WTC11 (cell line): ENCODE measurements around the gene TDRD9. TPM values are rescaled to one million over a fixed set of nuclear protein-coding genes. Genes with fewer than 3 reads are reported as not detected.

ENCODE experiments used
- ATAC-seq: fragments of 200-7000 bp; cut with Tn5 transposase; 2 replicates; pipeline ENCODE4 v1.10.0; 2021; ENCODE audit warnings: mild to moderate bottlenecking, moderate library complexity
- CTCF ChIA-PET: fragments of 300-600 bp; sonication (Branson Sonifier 250); formaldehyde crosslinking; loops from one replicate; lab custom pipeline; 2021; ENCODE audit warnings: antibody characterized with exemption; lab: Charles Lee
- POLR2A ChIA-PET: fragments of 350-600 bp; sonication (Branson Sonifier 250); formaldehyde crosslinking; loops from one replicate; lab custom pipeline; 2021; ENCODE audit warnings: antibody characterized with exemption; lab: Charles Lee
- DNase-seq: peaks from one replicate; pipeline ENCODE4 v3.0.0; 2021; ENCODE audit warnings: low spot score
- H3K27ac Mint-ChIP-seq: 2 replicates; pipeline ENCODE4 v1.8.0; 2021; ENCODE audit warnings: mixed read lengths
- H3K27me3 Mint-ChIP-seq: 2 replicates; pipeline ENCODE4 v1.8.0; 2021; ENCODE audit warnings: low read depth, mild to moderate bottlenecking, moderate library complexity, mixed read lengths
- H3K36me3 Mint-ChIP-seq: 2 replicates; pipeline ENCODE4 v1.8.0; 2021; ENCODE audit warnings: mixed read lengths
- H3K4me1 Mint-ChIP-seq: 2 replicates; pipeline ENCODE4 v1.8.0; 2022; ENCODE audit warnings: mixed read lengths
- H3K4me3 Mint-ChIP-seq: 2 replicates; pipeline ENCODE4 v1.8.0; 2021; ENCODE audit warnings: mild to moderate bottlenecking, moderate library complexity, mixed read lengths
- H3K9me3 Mint-ChIP-seq: 2 replicates; pipeline ENCODE4 v1.8.0; 2021; ENCODE audit warnings: mixed read lengths
- ESRRA ChIP-seq: sonication (generic); formaldehyde crosslinking; IDR thresholded peaks from 2 replicates; pipeline ENCODE4 v1.8.1; 2022; ENCODE audit warnings: mild to moderate bottlenecking, missing genetic modification reagents, borderline replicate concordance
- HMGA2 ChIP-seq: fragments of 250-450 bp; sonication (Bioruptor Pico); IDR thresholded peaks from 2 replicates; pipeline ENCODE4 v1.4.0; 2021; ENCODE audit warnings: mild to moderate bottlenecking, moderate library complexity
- IRF2 ChIP-seq: sonication (generic); formaldehyde crosslinking; IDR thresholded peaks from 2 replicates; pipeline ENCODE4 v1.8.0; 2022; ENCODE audit warnings: low read depth, missing genetic modification reagents, borderline replicate concordance
- JUN ChIP-seq: sonication (generic); formaldehyde crosslinking; IDR thresholded peaks from 2 replicates; pipeline ENCODE4 v1.8.0; 2023; ENCODE audit warnings: mild to moderate bottlenecking, missing genetic modification reagents
- NFE2L1 ChIP-seq: sonication (generic); formaldehyde crosslinking; IDR thresholded peaks from 2 replicates; pipeline ENCODE4 v1.8.1; 2023; ENCODE audit warnings: missing genetic modification reagents
- RELA ChIP-seq: sonication (generic); formaldehyde crosslinking; IDR thresholded peaks from 2 replicates; pipeline ENCODE4 v1.8.1; 2022; ENCODE audit warnings: missing genetic modification reagents, mild to moderate bottlenecking, borderline replicate concordance
- TCF7 ChIP-seq: sonication (generic); formaldehyde crosslinking; IDR thresholded peaks from 2 replicates; pipeline ENCODE4 v1.8.0; 2022; ENCODE audit warnings: mild to moderate bottlenecking, low read depth, missing genetic modification reagents, moderate library complexity
- ZNF121 ChIP-seq: sonication (generic); formaldehyde crosslinking; IDR thresholded peaks from 2 replicates; pipeline ENCODE4 v1.8.0; 2023; ENCODE audit warnings: missing genetic modification reagents
- ZNF263 ChIP-seq: sonication (generic); formaldehyde crosslinking; IDR thresholded peaks from 2 replicates; pipeline ENCODE4 v1.8.1; 2022; ENCODE audit warnings: low read depth, mild to moderate bottlenecking, moderate library complexity, missing genetic modification reagents
- ZNF671 ChIP-seq: fragments of 250-450 bp; sonication (Bioruptor Pico); IDR thresholded peaks from 2 replicates; pipeline ENCODE4 v1.8.0; 2021; ENCODE audit warnings: mild to moderate bottlenecking
- total RNA-seq: library from RNA; stranded (reverse); gene quantifications from 3 replicates; pipeline ENCODE4 v1.2.3, GENCODE V29; 2021
- TF ChIP-seq, protein P1 (sequence below): sonication (generic); formaldehyde crosslinking; IDR thresholded peaks from 2 replicates; pipeline ENCODE4 v1.8.0; 2023; ENCODE audit warnings: missing genetic modification reagents
- TF ChIP-seq, protein P2 (sequence below): sonication (generic); formaldehyde crosslinking; IDR thresholded peaks from 2 replicates; pipeline ENCODE4 v1.8.0; 2022; ENCODE audit warnings: mild to moderate bottlenecking, missing genetic modification reagents
- TF ChIP-seq, protein P3 (sequence below): sonication (generic); formaldehyde crosslinking; IDR thresholded peaks from 2 replicates; pipeline ENCODE4 v1.8.0; 2022; ENCODE audit warnings: mild to moderate bottlenecking, missing genetic modification reagents
- TF ChIP-seq, protein P4 (sequence below): sonication (generic); formaldehyde crosslinking; conservative IDR thresholded peaks from 2 replicates; pipeline ENCODE4 v1.8.1; 2022; ENCODE audit warnings: mild to moderate bottlenecking, missing genetic modification reagents
- TF ChIP-seq, protein P5 (sequence below): sonication (generic); formaldehyde crosslinking; IDR thresholded peaks from 2 replicates; pipeline ENCODE4 v1.8.1; 2022; ENCODE audit warnings: low read depth, missing genetic modification reagents, borderline replicate concordance
- TF ChIP-seq, protein P6 (sequence below): sonication (generic); formaldehyde crosslinking; IDR thresholded peaks from 2 replicates; pipeline ENCODE4 v1.8.1; 2023; ENCODE audit warnings: mild to moderate bottlenecking, missing genetic modification reagents
- TF ChIP-seq, protein P7 (sequence below): sonication (generic); formaldehyde crosslinking; IDR thresholded peaks from 2 replicates; pipeline ENCODE4 v1.8.1; 2022; ENCODE audit warnings: low read depth, mild to moderate bottlenecking, moderate library complexity, missing genetic modification reagents, borderline replicate concordance
- TF ChIP-seq, protein P8 (sequence below): sonication (generic); formaldehyde crosslinking; IDR thresholded peaks from 2 replicates; pipeline ENCODE4 v1.8.1; 2022; ENCODE audit warnings: mild to moderate bottlenecking, moderate library complexity, missing genetic modification reagents
- TF ChIP-seq, protein P9 (sequence below): sonication (generic); formaldehyde crosslinking; IDR thresholded peaks from 2 replicates; pipeline ENCODE4 v1.8.0; 2023; ENCODE audit warnings: missing genetic modification reagents, mild to moderate bottlenecking, borderline replicate concordance

The TDRD9 gene
- total RNA-seq, 1 experiment from 2014 or later: 0.17 TPM

DNA sequence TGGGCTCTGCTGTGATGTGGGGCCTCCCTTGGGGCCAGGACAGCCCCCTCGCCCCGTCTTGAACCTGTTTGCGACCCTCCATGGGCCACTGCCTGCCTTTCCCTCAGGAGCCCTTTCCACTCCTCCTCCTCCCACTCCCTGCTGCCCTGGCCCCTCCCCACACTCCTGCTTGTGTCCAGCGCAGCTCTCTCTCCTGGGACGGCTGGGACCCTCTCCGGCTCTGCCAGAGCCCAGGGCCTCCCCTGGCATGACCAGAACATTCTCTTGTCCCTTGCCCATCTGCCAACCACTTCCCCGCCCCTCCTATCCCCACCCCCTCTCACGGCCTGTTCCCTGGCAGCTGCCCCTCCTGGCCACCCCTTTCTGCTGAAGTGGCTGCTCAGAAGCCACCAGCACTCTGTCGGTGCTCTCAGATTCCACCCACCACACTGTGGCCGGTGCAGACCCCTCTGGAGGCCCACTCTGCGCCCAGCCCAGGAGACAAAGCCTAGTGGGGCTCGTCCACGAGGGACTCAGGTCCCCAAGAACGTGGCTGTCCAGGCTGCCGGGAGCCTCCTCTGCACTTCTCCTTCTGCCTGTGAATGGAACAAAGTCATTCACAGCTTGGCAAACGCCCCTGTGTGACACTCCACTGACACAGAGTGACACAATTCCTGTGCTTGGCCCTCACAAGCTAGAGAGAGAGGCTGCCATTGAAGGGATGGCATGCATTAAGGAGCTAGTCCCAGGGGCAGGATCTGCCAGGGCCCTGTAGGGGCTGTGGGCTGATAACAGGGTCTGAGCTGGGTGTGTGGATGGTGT is 158.6 kb downstream of the TDRD9 start:
- Mint-ChIP-seq H3K4me1 (0 out of 2 replicates have a peak, but pooled peaks cover 4% of the 10 kb centered on the region), H3K9me3 (no peaks in the 10 kb centered on the region), H3K36me3 (no peaks in the 10 kb centered on the region), H3K27me3 (no peaks in the 10 kb centered on the region)
- POLR2A ChIA-PET: no interaction called here
- DNase-seq (peak; percentile 12), ATAC-seq (no peak)
- TF ChIP-seq ZNF121 (CRISPR knock-in tag): no peak
- TF ChIP-seq ZNF671: no peak
- TF ChIP-seq ESRRA (CRISPR knock-in tag): no peak
- TF ChIP-seq, protein P1, sequence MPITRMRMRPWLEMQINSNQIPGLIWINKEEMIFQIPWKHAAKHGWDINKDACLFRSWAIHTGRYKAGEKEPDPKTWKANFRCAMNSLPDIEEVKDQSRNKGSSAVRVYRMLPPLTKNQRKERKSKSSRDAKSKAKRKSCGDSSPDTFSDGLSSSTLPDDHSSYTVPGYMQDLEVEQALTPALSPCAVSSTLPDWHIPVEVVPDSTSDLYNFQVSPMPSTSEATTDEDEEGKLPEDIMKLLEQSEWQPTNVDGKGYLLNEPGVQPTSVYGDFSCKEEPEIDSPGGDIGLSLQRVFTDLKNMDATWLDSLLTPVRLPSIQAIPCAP: no peak
- TF ChIP-seq, protein P2, sequence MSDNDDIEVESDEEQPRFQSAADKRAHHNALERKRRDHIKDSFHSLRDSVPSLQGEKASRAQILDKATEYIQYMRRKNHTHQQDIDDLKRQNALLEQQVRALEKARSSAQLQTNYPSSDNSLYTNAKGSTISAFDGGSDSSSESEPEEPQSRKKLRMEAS (CRISPR knock-in tag): no peak
- TF ChIP-seq, protein P3, sequence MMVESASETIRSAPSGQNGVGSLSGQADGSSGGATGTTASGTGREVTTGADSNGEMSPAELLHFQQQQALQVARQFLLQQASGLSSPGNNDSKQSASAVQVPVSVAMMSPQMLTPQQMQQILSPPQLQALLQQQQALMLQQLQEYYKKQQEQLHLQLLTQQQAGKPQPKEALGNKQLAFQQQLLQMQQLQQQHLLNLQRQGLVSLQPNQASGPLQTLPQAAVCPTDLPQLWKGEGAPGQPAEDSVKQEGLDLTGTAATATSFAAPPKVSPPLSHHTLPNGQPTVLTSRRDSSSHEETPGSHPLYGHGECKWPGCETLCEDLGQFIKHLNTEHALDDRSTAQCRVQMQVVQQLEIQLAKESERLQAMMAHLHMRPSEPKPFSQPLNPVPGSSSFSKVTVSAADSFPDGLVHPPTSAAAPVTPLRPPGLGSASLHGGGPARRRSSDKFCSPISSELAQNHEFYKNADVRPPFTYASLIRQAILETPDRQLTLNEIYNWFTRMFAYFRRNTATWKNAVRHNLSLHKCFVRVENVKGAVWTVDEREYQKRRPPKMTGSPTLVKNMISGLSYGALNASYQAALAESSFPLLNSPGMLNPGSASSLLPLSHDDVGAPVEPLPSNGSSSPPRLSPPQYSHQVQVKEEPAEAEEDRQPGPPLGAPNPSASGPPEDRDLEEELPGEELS (CRISPR knock-in tag): no peak
- no peak for TF ChIP-seq HMGA2
- TF ChIP-seq, protein P4, sequence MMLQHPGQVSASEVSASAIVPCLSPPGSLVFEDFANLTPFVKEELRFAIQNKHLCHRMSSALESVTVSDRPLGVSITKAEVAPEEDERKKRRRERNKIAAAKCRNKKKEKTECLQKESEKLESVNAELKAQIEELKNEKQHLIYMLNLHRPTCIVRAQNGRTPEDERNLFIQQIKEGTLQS (CRISPR knock-in tag): no peak
- TF ChIP-seq, protein P5, sequence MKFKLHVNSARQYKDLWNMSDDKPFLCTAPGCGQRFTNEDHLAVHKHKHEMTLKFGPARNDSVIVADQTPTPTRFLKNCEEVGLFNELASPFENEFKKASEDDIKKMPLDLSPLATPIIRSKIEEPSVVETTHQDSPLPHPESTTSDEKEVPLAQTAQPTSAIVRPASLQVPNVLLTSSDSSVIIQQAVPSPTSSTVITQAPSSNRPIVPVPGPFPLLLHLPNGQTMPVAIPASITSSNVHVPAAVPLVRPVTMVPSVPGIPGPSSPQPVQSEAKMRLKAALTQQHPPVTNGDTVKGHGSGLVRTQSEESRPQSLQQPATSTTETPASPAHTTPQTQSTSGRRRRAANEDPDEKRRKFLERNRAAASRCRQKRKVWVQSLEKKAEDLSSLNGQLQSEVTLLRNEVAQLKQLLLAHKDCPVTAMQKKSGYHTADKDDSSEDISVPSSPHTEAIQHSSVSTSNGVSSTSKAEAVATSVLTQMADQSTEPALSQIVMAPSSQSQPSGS (CRISPR knock-in tag): no peak
- TF ChIP-seq, protein P6, sequence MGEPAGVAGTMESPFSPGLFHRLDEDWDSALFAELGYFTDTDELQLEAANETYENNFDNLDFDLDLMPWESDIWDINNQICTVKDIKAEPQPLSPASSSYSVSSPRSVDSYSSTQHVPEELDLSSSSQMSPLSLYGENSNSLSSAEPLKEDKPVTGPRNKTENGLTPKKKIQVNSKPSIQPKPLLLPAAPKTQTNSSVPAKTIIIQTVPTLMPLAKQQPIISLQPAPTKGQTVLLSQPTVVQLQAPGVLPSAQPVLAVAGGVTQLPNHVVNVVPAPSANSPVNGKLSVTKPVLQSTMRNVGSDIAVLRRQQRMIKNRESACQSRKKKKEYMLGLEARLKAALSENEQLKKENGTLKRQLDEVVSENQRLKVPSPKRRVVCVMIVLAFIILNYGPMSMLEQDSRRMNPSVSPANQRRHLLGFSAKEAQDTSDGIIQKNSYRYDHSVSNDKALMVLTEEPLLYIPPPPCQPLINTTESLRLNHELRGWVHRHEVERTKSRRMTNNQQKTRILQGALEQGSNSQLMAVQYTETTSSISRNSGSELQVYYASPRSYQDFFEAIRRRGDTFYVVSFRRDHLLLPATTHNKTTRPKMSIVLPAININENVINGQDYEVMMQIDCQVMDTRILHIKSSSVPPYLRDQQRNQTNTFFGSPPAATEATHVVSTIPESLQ: no peak
- TF ChIP-seq, protein P7, sequence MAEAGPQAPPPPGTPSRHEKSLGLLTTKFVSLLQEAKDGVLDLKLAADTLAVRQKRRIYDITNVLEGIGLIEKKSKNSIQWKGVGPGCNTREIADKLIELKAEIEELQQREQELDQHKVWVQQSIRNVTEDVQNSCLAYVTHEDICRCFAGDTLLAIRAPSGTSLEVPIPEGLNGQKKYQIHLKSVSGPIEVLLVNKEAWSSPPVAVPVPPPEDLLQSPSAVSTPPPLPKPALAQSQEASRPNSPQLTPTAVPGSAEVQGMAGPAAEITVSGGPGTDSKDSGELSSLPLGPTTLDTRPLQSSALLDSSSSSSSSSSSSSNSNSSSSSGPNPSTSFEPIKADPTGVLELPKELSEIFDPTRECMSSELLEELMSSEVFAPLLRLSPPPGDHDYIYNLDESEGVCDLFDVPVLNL (CRISPR knock-in tag): no peak
- TF ChIP-seq ZNF263 (CRISPR knock-in tag): no peak
- TF ChIP-seq, all 79 proteins: peak for 0
- CTCF ChIA-PET: interaction anchor here (0.6 to 5.5 kb wide), 5 partner anchors 9 to 487 kb away, joined by 3 to 52 read pairs (median 6); no protein-coding TSS in a partner anchor
- Mint-ChIP-seq H3K27ac (0 out of 2 replicates have a peak overlapping the region, but pooled peaks have one; percentile 41), H3K4me3 (no peak overlapping the region; the same call in 1 of the 2 replicates)

DNA sequence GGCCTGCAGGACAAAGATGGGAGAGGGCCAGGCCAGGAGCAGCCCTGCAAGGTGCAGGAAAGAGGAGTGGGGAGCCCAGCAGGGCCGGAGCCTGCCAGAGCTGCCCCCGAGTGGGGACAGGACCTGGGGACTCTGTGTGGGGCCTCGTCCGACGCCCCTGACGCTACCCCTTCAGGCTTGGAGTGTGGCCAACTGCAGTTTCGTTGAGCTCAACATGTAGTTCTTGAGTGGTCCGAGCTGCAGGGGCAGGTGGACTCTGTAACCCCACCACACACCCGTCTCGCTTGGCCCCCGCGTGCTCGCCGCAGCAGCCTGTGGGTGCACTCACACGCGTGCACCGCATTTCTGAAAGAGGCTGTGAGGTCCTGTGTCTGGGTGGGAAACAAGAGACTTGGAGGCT is 159.2 kb downstream of the TDRD9 start:
- DNase-seq (peak; percentile 7), ATAC-seq (no peak)
- Mint-ChIP-seq H3K36me3 (no peaks in the 10 kb centered on the region), H3K27ac (0 out of 2 replicates have a peak overlapping the region, but pooled peaks have one; percentile 41), H3K9me3 (no peaks in the 10 kb centered on the region), H3K27me3 (no peaks in the 10 kb centered on the region), H3K4me3 (no peak overlapping the region), H3K4me1 (0 out of 2 replicates have a peak, but pooled peaks cover 4% of the 10 kb centered on the region)
- POLR2A ChIA-PET: no interaction called here
- CTCF ChIA-PET: interaction anchor here (2.0 to 5.5 kb wide), 3 partner anchors 9 to 187 kb away, joined by 6 to 52 read pairs (median 21); no protein-coding TSS in a partner anchor
- TF ChIP-seq, protein P8, sequence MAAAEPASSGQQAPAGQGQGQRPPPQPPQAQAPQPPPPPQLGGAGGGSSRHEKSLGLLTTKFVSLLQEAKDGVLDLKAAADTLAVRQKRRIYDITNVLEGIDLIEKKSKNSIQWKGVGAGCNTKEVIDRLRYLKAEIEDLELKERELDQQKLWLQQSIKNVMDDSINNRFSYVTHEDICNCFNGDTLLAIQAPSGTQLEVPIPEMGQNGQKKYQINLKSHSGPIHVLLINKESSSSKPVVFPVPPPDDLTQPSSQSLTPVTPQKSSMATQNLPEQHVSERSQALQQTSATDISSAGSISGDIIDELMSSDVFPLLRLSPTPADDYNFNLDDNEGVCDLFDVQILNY (CRISPR knock-in tag): no peak
- TF ChIP-seq NFE2L1 (CRISPR knock-in tag): no peak
- TF ChIP-seq, protein P9, sequence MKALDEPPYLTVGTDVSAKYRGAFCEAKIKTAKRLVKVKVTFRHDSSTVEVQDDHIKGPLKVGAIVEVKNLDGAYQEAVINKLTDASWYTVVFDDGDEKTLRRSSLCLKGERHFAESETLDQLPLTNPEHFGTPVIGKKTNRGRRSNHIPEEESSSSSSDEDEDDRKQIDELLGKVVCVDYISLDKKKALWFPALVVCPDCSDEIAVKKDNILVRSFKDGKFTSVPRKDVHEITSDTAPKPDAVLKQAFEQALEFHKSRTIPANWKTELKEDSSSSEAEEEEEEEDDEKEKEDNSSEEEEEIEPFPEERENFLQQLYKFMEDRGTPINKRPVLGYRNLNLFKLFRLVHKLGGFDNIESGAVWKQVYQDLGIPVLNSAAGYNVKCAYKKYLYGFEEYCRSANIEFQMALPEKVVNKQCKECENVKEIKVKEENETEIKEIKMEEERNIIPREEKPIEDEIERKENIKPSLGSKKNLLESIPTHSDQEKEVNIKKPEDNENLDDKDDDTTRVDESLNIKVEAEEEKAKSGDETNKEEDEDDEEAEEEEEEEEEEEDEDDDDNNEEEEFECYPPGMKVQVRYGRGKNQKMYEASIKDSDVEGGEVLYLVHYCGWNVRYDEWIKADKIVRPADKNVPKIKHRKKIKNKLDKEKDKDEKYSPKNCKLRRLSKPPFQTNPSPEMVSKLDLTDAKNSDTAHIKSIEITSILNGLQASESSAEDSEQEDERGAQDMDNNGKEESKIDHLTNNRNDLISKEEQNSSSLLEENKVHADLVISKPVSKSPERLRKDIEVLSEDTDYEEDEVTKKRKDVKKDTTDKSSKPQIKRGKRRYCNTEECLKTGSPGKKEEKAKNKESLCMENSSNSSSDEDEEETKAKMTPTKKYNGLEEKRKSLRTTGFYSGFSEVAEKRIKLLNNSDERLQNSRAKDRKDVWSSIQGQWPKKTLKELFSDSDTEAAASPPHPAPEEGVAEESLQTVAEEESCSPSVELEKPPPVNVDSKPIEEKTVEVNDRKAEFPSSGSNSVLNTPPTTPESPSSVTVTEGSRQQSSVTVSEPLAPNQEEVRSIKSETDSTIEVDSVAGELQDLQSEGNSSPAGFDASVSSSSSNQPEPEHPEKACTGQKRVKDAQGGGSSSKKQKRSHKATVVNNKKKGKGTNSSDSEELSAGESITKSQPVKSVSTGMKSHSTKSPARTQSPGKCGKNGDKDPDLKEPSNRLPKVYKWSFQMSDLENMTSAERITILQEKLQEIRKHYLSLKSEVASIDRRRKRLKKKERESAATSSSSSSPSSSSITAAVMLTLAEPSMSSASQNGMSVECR (CRISPR knock-in tag): no peak
- TF ChIP-seq JUN (CRISPR knock-in tag): no peak
- TF ChIP-seq TCF7: no peak
- no peak for TF ChIP-seq HMGA2
- TF ChIP-seq IRF2 (CRISPR knock-in tag): no peak
- TF ChIP-seq RELA (CRISPR knock-in tag): no peak
